Daoy (cell line): ENCODE results near the gene PRRT2. TPM values are rescaled to one million over a fixed set of nuclear protein-coding genes. Genes with fewer than 3 reads are reported as not detected.
"Not testable (repeated sequence)": the region's sequence is repeated elsewhere in the genome, so short reads cannot be mapped to it uniquely, and the experiment has no call there.

Source experiments
- DNase-seq: peaks from one replicate; pipeline ENCODE4 v3.0.0-alpha.2; 2015; ENCODE audit warnings: low read depth
- total RNA-seq: library from RNA; depleted of rRNA; stranded (reverse); fragments of >200 nt; shearing (Covaris generic); gene quantifications from 2 replicates; pipeline ENCODE4 v1.2.3, GENCODE V29; 2014; rRNA removed

PRRT2 gene
- total RNA-seq: 0.29 TPM in 1 of 2 replicates, not detected in the other

GRCh38 chr16:29811896-29812665 lies at the start of gene PRRT2:
Gene PRRT2, plus strand, starts transcription at chr16:29812193. Its CDS starts 862 bp downstream, at chr16:29813055.
- peak; percentile 60 for DNase-seq

- no peak for DNase-seq
These were observed 48.7 kb upstream of the PRRT2 start for GRCh38 chr16:29763326-29763725.

DNA sequence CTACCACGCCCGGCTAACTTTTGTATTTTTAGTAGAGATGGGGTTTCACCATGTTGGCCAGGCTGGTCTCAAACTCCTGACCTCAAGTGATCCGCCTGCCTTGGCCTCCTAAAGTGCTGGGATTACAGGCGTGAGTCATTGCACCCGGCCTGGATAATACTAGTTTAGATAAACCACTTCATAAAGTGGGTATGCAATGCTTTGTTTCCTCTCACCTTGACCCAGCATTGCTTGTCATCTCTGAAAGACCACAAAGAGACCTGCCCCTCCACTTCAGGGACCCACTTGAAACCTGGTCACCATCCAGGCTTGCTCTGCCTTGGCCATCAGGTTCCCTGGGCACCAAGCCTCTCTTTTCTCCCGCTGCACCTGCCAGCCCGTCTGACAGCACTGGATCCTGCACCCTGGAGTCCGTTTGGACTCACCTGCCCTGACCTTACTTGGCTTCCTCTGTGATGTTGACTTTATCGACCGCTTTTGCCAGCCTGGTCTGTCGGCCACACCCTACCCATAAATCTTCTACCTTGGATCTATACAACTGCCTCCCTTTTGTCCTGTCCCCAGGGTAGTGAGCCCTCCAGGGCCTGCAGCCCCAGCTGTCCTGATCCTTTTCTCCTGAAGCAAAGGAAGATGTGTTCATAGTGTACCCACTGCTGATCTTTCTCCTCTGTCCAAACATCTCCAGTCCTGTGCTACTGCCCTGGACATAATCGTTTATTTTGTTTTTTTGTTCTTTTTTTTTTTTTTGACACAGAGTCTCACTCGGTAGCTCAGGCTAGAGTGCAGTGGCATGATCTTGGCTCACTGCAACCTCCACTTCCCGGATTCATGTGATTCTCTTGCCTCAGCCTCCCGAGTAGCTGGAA lies 46.6 kb upstream of the PRRT2 start:
- DNase-seq: peak; percentile 13

GRCh38 chr16:29766571-29766970 lies 45.4 kb upstream of the PRRT2 start:
- DNase-seq: no peak

- no peak for DNase-seq
These were observed 44.9 kb upstream of the PRRT2 start for GRCh38 chr16:29767062-29767461.

- no peak for DNase-seq
These were observed 42.5 kb upstream of the PRRT2 start for GRCh38 chr16:29769507-29769906.

GRCh38 chr16:29770250-29770929 lies 41.6 kb upstream of the PRRT2 start:
- DNase-seq: no peak

GRCh38 chr16:29772330-29772729 lies 39.7 kb upstream of the PRRT2 start:
- not testable (repeated sequence) for DNase-seq

DNA sequence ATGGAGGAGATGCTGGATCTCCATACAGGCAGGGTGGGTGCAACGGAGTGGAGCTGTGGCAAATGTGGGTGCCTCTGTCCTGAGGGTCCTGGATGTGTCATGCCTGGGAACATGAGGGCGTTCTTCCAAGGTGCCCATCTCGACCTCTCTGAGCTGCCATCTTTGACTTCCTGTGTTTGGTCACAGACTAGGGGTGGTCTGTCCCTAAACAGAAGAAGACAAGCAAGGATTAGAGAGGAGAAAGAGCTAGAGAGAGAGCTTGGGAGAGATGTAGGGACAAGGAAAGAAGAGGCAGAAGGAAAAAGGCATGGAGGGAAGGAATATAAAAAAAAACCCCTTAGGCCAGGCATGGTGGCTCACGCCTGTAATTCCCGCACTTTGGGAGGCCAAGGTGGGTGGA lies 37.3 kb upstream of the PRRT2 start:
- no peak for DNase-seq

DNA sequence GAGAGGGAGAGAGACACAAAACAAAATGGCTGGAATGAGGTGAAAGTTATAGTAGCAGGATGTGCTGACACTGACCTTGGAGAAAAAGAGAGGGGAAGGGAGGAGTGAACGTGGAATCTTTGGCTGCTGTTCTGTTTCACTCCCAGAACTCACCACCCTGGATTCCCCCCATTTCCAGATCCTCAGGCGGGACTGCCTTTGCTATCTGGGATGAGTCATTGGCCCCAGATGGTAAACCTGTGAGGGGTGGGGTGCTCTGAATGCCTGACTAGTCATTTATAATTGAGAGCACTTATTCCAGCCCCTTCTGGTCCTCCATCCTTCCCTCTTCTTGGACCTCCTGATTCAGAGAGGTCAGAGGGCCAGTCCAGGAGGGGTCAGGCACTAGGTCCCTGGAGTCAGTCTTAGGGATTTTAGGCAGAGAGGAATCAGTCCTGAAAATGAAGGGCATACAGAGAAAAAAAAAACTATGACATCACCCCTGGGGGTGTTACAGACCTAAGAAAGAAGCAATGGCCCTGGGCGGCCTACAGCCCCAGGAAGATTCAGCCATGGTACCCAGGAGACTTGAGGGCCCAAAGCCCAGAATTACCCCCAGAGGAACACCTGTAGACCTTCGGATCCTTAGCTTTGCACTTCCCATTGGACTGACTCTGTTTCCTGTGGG lies 36.1 kb upstream of the PRRT2 start:
- DNase-seq: peak; percentile 74

DNA sequence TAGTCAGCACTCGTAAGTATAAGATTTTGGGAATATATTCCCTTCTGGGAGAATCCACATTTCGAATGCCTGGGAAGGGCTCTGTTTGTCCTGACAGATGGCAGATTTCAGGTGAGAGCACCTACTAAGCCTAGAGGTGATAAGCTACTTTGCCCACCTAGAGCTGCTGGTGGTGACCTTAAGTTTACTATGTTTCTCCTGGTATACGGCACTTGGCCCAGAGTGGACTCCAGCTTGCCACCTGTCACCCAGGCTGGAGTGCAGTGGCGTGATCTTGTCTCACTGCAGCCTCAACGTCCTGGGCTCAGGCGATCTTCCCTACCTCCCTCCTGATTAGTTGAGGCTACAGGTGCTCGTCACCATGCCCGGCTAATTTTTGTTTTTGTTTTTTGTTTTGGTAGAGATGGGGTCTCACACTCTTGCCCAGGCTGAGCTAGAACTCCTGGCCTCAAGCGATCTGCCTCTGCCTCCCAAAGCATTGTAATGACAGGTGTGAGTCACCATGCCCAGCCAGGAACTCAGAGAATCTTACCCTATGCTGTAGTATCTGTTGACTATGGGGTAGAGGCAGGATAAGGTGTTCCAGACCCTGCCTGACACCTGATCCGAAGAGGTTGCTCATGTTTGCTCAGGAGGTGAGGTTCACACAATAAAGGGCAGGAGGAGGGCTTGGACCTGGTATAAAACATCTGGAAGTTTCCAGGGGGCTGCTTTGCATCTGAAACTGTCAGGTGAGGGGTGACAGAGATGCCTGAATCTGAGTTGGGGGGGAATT lies 34.2 kb upstream of the PRRT2 start, which contains the start of gene ZG16:
Gene ZG16 (plus strand): TSS at position 681 of the 775 bp plus-strand sequence. CDS start 1,011 bp downstream, outside the sequence.
- DNase-seq: no peak

DNA sequence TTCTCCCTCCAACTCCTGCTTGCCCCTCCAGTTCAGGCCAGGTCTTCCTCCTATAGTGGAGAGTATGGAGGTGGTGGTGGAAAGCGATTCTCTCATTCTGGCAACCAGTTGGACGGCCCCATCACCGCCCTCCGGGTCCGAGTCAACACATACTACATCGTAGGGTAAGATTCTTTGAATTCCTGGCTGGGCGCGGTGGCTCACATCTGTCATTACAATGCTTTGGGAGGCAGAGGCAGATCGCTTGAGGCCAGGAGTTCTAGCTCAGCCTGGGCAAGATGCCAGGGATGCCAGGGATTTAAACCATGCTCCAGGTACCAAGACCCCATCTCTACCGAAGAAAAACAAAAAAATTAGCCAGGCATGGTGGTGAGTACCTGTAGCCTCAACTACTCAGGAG lies 32.5 kb upstream of the PRRT2 start:
- DNase-seq: no peak

DNA sequence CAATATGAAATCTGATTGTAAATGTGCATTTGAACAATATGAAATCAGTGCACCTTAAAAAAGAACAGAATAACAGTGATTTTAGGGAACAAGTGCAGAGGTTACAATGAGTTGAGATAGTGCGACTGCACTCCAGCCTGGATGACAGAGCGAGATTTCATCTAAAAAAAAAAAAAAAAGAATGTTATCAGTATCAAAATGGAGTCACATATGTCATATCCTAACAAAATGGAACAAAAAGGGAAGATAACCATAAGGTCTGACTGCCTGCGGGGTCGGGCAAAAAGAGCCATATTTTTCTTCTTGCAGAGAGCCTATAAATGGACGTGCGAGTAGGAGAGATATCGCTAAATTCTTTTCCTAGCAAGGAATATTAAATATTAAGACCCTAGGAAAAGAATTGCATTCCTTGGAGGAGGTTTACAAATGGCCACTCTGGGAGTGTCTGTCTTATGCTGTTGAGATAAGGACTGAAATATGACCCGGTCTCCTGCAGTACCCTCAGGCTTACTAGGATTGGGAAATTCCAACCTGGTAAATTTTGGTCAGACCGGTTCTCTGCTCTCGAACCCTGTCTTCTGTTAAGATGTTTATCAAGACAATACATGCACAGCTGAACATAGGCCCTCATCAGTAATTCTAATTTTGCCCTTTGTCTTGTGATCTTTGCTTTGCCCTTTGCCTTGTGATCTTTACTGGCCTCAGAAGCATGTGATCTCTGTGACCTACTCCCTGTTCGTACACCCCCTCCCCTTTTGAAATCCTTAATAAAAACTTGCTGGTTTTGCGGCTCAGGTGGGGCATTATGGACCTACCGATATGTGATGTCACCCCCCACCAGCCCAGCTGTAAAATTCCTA lies 28.7 kb upstream of the PRRT2 start:
- DNase-seq: not testable (repeated sequence)

DNA sequence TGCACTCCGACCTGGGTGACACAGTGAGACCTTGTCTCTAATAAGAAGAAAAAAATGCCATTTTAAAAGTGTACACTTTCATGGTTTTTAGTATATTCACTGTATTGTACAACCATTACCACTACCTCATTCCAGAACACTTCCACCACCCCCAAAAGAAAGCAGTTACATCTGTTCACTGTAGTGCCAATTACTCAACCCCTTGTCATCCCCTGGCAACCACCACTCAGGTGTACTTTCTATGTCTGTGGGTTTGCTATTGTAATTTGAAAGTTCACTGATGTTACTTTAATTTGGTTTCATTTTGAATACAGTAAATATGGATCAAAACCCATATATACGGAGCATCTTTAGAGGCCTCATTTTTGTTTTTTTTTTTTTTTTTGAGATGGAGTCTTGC lies 27.8 kb upstream of the PRRT2 start:
- no peak for DNase-seq

DNA sequence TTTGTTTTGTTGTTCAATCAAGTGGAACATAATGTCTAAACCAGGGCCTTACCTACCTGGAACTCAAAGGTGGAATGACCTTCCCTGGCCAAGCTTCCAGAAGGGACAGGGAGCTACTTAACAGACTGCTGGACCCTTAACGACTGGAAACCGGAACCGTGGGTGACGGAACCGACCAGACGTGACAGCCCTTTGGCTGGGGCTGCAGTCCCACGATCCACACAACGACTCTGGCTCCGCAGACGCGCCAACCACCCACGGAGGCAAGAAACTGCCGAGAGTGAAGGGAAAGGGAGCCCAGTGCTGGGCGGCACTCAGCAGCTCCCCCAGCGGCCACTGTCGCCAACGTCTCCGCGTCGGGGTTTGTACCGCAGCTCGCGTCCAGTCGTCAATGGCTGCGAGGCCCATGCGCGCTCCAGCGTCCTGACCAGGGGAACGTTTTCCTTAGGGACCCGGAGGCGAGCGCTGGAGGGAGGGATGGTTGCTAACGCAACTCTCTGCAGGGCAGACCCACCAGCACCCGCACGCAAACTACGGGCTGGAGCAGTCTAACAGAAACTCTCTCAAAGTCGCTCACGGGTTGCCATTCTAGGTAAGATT lies 27.0 kb upstream of the PRRT2 start:
- DNase-seq: peak; percentile 80

GRCh38 chr16:29787155-29787554 lies 24.8 kb upstream of the PRRT2 start:
- not testable (repeated sequence) for DNase-seq

- no peak for DNase-seq
These were observed 22.2 kb upstream of the PRRT2 start for GRCh38 chr16:29789775-29790182.

DNA sequence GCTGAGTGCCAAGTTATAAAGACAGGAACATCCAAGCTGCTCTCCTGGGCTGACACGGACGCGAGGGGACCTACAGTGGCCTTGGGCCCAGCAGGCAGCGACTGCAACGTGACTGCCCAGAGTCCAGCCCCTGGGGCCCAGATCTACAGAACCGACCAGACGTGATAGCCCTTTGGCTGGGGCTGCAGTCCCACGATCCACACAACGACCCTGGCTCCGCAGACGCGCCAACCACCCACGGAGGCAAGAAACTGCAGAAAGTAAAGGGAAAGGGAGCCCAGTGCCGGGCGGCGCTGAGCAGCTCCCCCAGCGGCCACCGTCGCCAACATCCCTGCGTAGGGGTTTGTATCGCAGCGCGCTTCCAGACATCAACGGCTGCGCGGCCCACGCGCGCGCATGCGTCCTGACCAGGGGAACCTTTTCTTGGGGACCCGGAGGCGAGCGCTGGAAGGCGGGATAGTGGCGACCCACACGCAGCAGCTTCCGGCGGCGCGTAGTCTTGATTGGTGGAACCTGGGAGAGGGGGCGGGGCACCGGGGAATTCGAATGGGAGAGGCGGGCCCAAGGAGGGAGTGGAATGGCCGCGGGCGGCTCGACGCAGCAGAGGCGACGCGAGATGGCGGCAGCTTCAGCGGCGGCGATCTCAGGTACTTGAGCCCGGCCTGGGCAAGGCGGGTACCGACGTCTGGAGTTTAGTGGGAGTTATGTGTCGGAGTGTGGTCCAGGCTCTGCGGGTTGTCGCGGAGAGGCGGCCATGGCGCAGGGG lies 21.6 kb upstream of the PRRT2 start, which contains the start of gene KIF22:
Gene KIF22 (plus strand): TSS at position 569 of the 766 bp plus-strand sequence. CDS start 9 bp downstream, at position 578.
- DNase-seq: peak; percentile 99
